Activated gamma-delta T cell treated with anti-CD3 and anti-CD28 coated beads, Interleukin-2, amount 50 U/mL, for 16 hours (primary cell): ENCODE measurements around the gene PET100.

Experiments used
- DNase-seq: peaks from one replicate; pipeline ENCODE4 v3.0.0-alpha.2; 2020; ENCODE audit warnings: low read depth

The PET100 gene

DNA sequence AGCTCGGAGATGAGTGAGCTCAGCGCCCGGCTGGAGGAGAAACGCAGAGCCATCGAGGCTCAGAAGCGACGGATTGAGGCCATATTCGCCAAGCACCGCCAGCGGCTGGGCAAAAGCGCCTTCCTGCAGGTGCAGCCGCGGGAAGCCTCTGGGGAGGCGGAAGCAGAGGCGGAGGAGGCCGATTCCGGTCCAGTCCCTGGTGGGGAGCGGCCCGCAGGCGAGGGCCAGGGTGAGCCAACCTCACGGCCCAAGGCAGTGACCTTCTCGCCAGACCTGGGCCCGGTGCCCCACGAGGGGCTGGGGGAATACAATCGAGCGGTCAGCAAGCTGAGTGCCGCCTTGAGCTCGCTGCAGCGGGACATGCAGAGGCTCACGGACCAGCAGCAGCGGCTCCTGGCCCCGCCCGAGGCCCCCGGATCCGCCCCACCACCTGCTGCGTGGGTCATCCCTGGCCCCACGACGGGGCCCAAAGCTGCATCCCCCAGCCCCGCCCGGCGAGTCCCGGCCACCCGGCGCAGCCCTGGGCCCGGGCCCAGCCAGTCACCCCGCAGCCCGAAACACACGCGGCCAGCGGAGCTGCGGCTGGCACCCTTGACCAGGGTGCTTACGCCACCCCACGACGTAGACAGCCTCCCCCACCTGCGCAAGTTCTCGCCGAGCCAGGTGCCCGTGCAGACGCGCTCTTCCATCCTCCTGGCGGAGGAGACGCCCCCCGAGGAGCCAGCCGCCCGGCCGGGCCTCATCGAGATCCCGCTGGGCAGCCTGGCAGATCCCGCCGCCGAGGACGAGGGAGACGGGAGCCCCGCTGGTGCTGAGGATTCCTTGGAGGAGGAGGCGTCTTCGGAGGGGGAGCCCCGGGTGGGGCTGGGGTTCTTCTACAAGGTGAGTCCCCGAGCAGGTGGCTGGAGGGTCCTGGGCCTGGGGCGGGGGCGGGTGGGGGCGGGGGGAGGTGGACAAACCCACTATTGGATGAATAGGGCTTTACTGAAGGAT lies 17.0 kb upstream of the PET100 start:
- no peak for DNase-seq

DNA sequence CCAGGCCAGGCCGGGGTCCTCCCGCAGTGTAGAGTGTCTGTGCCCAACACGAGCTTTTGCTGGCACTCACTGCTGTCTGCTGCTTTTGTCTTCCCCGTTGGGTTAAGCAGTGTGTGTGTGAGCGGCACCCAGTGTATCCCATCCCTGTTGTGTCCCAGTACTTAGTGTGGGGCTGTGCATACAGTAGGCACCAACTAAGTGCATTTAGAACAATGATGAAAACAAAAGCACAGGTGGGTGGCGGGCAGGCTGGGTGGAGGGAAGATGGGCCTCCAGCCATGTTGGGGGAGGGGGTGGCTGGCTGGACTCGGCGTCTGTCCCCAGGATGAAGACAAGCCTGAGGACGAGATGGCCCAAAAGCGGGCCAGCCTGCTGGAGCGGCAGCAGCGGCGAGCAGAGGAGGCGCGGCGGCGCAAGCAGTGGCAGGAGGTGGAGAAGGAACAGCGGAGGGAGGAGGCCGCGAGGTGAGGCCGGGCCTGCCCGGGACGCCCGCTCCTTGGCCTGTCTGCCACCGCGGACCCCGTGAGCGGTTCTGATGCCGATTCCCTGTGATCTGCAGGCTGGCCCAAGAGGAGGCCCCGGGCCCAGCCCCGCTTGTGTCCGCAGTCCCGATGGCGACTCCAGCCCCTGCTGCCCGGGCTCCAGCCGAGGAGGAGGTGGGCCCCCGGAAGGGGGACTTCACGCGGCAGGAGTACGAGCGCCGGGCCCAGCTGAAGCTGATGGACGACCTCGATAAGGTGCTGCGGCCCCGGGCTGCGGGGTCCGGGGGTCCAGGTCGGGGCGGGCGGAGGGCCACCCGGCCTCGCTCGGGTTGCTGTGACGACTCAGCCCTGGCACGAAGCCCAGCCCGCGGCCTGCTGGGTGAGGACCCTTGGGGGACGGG lies 14.5 kb upstream of the PET100 start:
- no peak for DNase-seq

DNA sequence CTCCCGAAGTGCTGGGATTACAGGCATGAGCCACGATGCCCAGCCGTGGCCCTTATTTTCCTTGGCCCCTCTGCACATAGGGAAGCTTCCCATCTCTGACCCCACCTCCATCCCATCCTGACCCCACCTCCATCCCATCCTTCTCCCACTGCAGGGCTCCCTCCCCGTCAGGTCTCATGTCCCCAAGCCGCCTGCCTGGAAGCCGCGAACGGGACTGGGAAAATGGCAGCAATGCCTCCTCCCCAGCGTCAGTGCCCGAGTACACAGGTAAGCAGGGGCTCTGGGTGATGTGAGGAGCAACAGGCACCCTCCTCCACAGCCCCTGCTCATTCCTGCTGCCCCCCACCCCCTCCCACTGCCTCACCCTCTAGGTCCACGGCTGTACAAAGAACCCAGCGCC lies 12.4 kb upstream of the PET100 start:
- no peak for DNase-seq

DNA sequence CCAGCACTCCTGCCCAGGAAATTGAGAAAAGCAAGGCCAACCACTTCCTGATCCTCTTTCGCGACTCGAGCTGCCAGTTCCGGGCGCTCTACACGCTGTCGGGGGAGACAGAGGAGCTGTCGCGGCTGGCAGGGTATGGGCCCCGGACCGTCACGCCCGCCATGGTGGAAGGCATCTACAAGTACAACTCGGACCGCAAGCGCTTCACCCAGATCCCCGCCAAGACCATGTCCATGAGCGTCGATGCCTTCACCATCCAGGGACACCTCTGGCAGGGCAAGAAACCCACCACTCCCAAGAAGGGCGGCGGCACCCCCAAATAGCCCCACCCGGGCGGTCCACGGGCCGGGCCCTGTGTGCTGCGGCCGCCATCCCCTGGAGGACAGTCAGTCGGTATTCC lies 11.9 kb upstream of the PET100 start:
- no peak for DNase-seq

DNA sequence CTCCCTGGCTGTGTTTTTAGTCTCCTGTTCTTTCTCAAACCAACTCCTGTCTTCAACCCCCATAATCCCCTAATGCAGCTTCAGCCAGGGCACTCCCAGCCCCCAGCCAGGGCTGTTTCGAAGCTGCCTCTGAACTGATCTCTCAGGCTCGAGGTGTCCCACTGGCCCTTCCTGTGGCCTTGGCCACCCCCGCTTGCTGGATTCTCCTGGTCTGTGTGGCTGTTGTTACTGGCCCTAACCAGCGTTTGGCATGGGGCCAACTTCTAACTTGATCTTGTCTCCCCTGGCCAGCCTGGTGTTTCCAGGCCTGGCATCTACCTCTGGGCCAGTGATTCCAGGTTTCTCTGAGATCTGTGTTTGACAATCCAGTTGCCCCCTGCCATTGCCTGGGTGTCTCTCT lies 11.2 kb upstream of the PET100 start:
- DNase-seq = no peak

DNA sequence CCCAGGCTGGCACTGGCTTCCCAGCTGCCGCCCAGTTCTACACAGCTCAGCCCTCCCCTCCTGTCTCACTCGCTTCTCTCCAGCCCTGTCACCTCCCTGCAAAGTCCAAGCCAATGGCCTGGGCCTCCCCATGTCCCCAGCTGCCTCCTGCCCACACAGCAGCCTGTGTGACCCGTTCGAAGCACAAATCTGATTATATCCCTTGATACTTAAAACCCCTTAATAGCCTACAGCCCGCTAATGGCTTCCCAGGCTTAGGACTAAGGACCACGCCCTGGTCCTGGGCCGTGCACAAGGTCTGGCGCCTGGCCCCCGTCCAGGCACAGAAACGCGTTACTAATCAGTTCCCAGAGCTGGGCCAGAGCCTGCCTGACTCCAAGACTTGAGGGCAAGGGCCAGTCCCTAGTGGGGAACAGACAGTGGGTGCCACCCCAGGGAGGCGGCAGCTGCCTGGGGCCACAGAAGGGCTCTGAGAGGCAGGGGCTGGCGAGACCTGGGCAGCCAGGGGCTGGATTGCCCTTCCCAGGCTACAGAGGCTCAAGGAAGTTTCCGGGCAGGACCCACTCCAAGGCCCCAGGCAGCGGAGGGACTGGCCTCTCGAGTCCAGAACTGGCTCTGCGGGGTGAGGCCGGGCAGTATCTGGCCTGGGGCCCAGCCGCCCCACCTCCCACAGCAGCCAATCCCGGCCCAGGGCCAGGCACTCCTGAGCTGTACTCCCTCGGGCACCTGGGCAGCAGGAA lies 10.7 kb upstream of the PET100 start:
- no peak for DNase-seq

DNA sequence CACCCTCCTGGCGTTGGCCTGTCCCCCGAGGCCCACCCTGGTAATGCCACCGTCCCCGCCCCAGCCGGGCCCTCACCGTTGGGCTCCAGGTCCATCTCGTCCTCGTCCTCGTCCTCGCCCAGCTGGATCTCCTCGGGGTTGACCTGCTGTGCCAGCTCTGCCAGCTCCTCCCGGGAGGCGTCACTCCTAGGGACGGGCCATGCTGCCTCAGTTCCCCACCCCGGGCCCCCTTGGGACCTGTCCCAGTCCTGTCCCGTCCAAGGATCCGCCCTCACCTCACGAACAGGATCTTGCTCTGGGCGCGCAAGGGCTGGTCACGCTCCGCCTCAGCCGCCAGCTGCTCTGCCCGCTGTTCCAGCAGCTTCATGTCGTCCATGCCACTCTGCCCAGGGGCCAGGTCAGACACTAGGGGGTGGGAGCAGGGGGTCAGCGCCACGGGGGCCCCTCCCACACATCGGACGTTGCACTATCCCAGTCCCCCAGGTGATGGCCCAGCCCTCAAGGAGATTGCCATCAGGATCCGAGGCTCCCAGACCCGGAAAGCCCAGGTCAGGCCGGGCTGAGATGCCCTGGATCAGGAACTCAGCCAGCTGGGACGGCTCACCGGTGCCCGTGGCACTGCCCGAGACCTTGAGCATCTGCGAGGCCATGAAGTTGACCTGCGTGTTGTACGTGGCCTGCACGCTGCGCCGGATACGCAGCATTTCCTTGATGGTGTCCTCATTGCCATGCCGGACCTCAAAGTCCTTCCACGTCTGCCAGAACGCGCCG lies 9.7 kb upstream of the PET100 start:
- no peak for DNase-seq

DNA sequence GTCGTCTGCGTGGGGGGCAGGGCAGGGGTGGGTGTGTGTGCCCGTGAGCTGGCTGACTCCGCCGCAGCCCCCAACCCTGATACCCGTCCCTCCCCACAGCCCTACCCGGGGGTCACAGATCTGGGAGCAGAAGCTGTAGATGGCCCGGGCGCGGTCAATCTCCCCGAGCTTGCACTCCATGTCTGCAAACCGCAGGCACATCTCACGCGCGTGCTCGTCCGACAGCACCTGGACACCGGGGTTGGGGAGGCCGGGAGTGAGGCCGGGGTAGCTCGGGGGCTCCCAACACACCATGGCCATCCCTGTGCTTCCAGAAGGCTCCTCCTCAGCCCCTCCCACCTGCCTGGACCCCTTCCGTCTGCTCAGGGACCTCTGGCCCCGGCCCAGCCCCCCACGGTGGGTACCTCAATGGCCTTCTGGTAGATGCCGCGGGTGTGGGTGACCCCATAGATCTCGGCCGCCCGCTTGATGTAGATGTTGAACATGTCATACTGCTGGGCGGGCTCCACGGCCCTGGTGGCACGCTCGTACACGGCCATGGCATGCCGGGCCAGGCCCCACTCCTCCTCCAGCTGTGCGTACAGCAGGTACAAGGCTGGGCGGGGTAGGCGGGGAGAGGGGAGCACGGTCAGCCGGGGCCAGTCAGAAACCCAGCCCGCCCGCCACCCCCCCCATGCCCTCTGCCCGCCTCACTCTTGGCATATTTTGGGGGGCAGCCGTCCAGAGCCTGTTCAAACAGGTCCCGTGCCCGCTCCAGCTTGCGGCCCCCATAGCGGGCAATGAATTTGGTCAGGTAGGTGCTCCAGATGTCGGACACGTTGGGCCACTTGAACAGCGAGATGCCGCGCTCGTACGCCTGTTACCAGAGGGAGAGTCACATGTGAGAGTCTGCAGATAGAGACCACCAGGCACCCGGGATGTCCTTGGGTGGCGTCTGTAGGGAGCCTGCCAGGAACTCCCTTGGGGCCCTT lies 8.9 kb upstream of the PET100 start:
- DNase-seq = no peak

DNA sequence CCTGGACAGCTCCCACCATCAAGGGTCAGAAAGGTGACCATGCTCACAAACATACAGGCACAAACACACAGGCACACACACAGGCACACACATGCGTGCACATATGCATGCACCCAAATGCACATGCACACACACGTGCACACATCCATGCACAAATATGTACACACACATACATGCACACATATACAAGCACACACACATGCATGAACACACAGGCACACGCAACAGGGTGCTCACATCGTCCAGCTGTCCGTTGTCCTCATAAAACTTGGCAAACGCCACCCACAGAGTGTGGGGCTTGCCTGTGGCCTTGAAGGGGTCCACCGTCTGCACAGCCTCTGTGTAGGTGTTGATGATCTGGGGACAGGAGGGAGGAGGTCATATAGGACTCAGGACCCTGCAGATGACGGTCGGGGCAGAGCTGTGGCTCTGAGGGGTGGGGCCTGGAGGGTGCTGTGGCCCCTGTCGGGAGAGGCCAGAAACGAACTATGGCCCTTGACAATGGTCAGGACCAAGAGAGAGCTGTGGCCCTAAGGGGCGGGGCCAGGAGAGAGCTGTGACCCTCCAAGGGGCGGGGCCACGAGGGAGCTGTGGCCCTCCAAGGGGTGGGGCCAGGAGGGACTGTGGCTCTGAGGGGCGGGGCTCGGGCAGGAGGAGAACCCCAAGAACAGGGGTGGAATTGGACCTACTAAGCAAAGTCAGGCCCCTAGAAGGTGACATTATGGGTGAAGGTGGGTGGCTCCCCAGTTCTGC lies 6.5 kb upstream of the PET100 start:
- DNase-seq = no peak

DNA sequence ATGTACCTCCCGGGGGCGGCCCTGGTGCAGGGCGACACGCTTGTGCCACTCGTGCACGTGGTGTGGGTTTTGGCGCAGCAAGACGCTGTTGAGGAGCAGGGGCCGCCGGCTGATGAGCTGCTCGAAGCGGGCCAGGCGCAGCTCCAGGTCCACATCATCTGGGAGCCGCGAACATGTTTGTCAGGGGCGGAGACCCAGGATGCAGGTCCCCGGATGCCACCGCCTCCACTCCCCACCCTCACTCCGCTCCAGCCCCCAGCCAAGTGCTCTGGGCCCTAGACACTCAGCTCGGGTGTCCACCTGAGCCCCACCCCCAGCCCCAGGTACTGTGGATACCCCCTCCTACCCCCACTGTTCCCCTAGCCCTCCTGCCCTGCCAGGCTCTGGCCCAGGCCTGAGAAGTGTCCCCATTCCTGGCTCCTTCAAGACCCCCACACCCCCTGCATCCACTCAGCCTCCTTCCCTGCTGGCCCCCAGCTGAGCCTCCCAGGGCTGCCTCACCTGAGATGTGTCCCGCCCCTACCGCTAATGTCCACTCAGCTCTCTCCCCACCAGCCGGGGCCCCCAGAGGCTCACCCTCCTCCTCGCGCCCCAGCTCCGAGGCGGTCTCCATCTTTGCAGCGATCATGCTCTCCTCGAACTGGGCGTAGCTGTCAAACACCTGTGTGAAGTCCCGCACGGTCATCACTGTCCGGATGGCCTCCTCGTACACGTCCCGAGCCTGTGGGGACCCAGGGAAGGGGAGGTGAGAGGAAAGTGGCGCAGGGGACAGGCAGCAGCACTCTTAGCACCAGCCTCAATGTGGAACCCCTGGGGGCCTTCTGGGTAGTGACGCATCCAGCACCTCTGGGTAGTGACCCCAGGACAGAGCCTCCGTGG lies 5.6 kb upstream of the PET100 start:
- no peak for DNase-seq

DNA sequence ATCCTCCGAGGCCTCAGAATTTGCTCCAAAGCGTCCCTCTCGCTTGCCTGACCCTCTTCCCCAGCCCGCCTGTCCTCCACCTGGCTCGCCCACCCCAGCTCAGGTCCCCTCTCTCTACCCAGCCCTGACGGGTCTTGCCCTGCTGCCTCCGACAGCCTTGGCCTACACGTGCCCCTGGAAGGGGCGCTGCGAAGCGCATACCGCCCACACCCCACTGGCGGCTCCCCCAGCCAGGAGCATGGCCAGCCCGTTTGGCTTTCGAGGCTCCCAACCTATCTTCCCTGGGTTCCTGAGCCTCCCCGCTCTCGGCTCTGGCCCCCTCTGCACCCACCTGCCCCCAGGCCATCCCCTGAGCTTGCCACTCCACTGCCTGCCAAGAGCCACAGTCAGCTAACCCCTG lies 4.8 kb upstream of the PET100 start:
- no peak for DNase-seq

DNA sequence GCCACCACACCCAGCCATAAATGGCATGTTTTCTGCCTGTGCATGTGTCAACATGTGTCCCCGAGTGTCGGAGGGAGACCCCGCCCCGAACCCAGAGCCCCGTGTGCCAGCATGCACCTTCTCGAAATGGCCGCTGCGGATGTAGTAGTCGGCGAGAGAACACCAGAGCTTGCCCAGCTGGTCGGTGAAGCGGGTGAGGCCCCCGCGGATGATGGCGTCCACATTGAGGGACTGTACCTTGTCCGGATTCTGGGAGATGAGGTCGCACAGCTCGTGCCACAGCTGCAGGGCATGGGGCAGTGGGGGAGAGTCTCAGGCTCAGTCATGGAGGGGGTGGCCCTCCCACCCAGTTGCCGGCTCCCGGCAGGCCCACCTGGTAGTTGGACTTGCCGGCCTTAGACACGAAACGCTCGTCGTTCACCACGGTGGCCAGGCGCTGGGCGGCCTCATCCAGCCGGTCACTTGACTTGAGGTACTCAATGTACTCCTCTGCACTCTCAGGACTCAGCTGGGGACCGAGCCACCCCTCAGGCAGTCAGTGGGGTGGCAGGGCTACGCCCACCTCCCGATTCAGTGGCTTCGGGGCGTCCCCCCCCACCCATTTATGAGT lies 3.7 kb upstream of the PET100 start:
- DNase-seq = no peak

DNA sequence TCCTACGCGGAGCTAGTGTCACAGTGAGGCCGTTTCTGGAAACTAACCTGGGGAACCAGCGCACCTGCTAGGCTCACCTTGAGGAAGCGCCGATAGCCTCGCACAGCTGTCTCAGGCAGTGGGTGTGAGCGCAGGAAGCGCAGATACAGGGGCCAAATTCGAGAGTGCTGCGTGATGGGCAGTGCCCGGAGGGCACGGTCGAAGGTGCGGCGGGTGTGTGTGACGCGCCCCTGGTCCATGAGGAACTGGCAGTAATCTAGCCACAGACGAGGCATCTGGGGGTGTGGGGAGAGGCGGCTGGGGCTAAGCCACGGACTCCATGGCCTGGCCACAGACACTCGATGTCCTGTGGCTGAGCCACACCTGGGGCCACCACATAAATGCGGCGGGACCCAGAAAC lies 2.4 kb upstream of the PET100 start:
- no peak for DNase-seq

DNA sequence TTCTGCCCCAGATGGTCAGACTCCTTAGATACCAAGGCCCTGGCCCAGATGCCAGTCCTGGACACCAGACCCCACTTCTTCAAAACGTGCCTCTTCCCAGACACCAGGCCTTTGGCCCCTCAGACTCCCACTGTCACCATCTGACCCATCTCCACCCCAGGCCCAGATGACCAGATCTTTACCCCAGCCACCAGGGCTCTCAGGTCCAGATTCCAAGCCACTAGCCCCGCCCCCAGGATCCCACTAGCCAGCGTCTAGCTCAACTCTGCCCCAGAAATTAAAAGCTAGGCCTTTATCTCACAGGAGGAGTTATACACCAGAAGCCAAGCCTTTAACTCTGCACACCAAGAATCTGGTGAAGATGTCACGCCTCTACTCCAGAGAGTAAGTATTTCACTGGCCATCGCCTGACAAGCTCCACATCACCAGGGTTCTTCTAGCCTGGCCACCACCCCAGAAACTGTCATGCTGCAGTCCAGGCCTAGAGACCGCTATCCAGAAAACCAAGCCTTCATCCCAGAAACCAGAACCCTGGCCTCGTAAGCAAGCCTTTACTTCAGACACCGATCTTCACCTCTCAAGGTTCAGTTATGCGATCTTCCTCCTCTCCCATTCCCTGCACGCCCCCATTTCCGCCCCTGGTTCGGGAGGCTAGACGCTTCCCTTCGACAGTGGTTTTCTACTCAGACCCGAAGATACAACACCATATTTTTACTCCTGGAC lies 843 bp upstream of the PET100 start:
- DNase-seq = no peak

DNA sequence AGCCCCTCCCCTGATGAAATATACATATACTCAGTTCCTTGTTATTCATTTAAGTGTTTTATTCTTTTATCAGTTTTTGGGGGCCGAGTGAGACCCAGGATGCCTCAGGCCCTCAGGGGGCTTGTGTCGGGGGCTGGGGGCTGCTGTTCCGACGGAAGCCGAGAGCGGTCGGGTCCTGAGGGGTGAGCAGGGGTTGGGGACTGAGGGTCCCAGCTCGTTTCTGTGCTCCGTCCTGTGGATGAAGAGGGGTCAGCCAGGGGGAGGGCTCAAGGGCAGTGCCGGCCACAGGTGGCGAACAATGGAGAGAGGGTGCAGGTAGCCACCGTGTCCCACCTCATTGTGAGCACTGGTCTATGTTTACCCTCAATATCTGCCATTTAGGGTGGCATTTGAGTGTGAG lies 2.0 kb downstream of the PET100 start:
- no peak for DNase-seq

DNA sequence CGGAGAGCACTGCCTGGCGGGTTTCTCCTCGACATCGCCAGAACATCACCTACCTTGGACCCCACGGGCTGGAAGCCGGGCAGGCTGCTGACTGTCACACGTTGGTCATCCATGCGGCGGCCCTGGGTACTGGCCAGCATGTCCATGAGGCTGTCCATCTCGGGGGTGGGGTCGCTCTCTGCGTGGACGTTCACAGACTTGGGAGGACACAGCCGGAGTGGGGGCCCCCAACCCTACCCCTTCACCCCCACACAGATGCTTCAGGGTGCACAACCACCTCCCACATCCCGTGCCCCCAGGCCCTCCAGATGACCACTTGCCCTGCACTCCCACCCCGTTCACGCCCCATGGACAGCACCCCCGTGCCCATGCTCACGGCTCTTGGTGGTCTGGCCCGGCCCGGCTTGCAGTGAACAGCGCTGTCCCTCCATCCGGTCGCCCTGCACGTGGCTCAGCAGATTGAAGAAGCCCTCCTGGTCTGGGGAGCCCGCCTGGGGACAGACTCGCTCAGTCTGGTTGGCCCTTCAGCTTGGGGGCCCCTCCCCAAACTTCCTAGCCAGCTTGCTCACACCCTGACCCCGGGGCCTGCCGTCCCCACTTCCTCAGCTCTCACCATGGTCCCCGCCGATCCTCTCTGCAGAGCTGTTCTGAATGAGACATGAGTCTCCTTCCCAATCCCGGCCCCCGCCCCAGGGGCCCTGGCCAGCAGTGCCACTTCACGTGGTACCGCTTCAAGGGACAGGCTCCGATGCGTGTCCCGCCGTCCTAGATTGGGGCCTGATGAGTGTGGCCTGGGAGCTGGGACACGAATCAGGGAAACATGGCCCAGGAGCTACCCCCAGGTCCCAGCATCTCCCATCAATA lies 3.0 kb downstream of the PET100 start:
- no peak for DNase-seq
